Measurements from ENCODE around the gene EP300. TPM values are rescaled to one million over a fixed set of nuclear protein-coding genes. Genes with fewer than 3 reads are reported as not detected.
"Not testable (repeated sequence)": the region's sequence is repeated elsewhere in the genome, so short reads cannot be mapped to it uniquely, and the experiment has no call there.

Gene EP300
- 78.9 TPM for total RNA-seq
- long read RNA-seq, partial matches to known transcripts = 10 of 24 reads
- long read RNA-seq, other reads (novel, unspliced or antisense) = 14 of 24 reads

GRCh38 chr22:41092023-41092817 is at the start of gene EP300:
Gene EP300, plus strand, starts transcription at chr22:41092592. Its CDS starts 413 bp downstream, at chr22:41093005.
- DNase-seq (peak; percentile 94), ATAC-seq (peak; percentile 74)
- Histone ChIP-seq H3K27ac (peak within 1 kb of the TSS; percentile 100), H3K4me3 (peak within 1 kb of the TSS; percentile 86), H3K27me3 (no peaks in the 10 kb centered on the region), H3K9me3 (no peaks in the 10 kb centered on the region), H3K4me1 (peaks cover 25% of the 10 kb centered on the region), H3K36me3 (no peaks in the 10 kb centered on the region)
- intact Hi-C loops (cut with DNase I) = loop anchor here (5.0 kb wide), 1 partner anchor 140 kb away; the partner anchor contains the start of gene RBX1
- peak; percentile 36 for TF ChIP-seq CTCF (IDR thresholded peaks at IDR 0.05)

GRCh38 chr22:41043722-41044121 is 48.7 kb upstream of the EP300 start:
- Histone ChIP-seq H3K27me3 (no peaks in the 10 kb centered on the region), H3K9me3 (no peaks in the 10 kb centered on the region), H3K36me3 (no peaks in the 10 kb centered on the region), H3K4me1 (no peaks in the 10 kb centered on the region), H3K27ac (no peak overlapping the region), H3K4me3 (no peak overlapping the region)
- ATAC-seq (peak; percentile 51), DNase-seq (no peak)
- intact Hi-C loops (cut with DNase I) = no loop called here
- no peak for TF ChIP-seq CTCF (IDR thresholded peaks at IDR 0.05)

- H3K27ac ChIP-seq; H3K4me1 ChIP-seq; H3K27me3 ChIP-seq; intact Hi-C loops (cut with DNase I); H3K36me3 ChIP-seq; H3K4me3 ChIP-seq; ATAC-seq; DNase-seq; H3K9me3 ChIP-seq: not testable (repeated sequence)
These were observed 46.8 kb upstream of the EP300 start for GRCh38 chr22:41045575-41045974.

GRCh38 chr22:41047801-41048211 is 44.6 kb upstream of the EP300 start:
- Histone ChIP-seq H3K36me3 (no peaks in the 10 kb centered on the region), H3K9me3 (no peaks in the 10 kb centered on the region), H3K27ac (no peak overlapping the region), H3K27me3 (no peaks in the 10 kb centered on the region), H3K4me1 (no peaks in the 10 kb centered on the region), H3K4me3 (no peak overlapping the region)
- DNase-seq (no peak), ATAC-seq (peak; percentile 48)
- no peak for TF ChIP-seq CTCF (IDR thresholded peaks at IDR 0.05)
- intact Hi-C loops (cut with DNase I) = no loop called here

GRCh38 chr22:41048345-41048744 is 44.0 kb upstream of the EP300 start:
- ATAC-seq; H3K4me1 ChIP-seq; DNase-seq; H3K9me3 ChIP-seq; H3K27me3 ChIP-seq; H3K36me3 ChIP-seq; intact Hi-C loops (cut with DNase I): not testable (repeated sequence)
- Histone ChIP-seq H3K4me3 (peak overlapping the region; percentile 21), H3K27ac (peak overlapping the region; percentile 65)

- no peaks in the 10 kb centered on the region for H3K27me3 ChIP-seq
- peak; percentile 89 for ATAC-seq
- H3K4me1 ChIP-seq = no peaks in the 10 kb centered on the region
- H3K9me3 ChIP-seq = no peaks in the 10 kb centered on the region
- no peak for TF ChIP-seq CTCF (IDR thresholded peaks at IDR 0.05)
- intact Hi-C loops (cut with DNase I) = no loop called here
- DNase-seq = peak; percentile 76
- no peaks in the 10 kb centered on the region for H3K36me3 ChIP-seq
- H3K27ac ChIP-seq = peak overlapping the region; percentile 65
- H3K4me3 ChIP-seq = peak overlapping the region; percentile 21
These were observed 43.3 kb upstream of the EP300 start for GRCh38 chr22:41048791-41049717.

- intact Hi-C loops (cut with DNase I); H3K9me3 ChIP-seq; H3K4me3 ChIP-seq; ATAC-seq; H3K27me3 ChIP-seq; DNase-seq; H3K4me1 ChIP-seq; H3K36me3 ChIP-seq: not testable (repeated sequence)
- H3K27ac ChIP-seq = peak overlapping the region; percentile 65
These were observed 42.6 kb upstream of the EP300 start for GRCh38 chr22:41049795-41050194.

Measured in upper lobe of right lung (tissue), 1 donor.